Type B pancreatic cell (in vitro differentiated cells): ENCODE results near the gene JMJD7. TPM values are rescaled to one million over a fixed set of nuclear protein-coding genes. Genes with fewer than 3 reads are reported as not detected.

Experiments
- DNase-seq: peaks from one replicate; pipeline ENCODE4 v3.0.0; 2021; ENCODE audit warnings: mixed read lengths; ENCODE audit not compliant: unreplicated experiment; ENCODE audit errors: extremely low spot score
- H3K27ac Mint-ChIP-seq: 2 replicates; pipeline ENCODE4 v1.8.0; 2021; ENCODE audit warnings: mild to moderate bottlenecking, mixed read lengths
- H3K27me3 Mint-ChIP-seq: 2 replicates; pipeline ENCODE4 v1.8.0; 2021; ENCODE audit warnings: mixed read lengths
- H3K36me3 Mint-ChIP-seq: 2 replicates; pipeline ENCODE4 v1.8.0; 2021; ENCODE audit warnings: mixed read lengths
- H3K4me1 Mint-ChIP-seq: one replicate; pipeline ENCODE4 v1.8.0; 2021; ENCODE audit warnings: mixed read lengths; ENCODE audit not compliant: unreplicated experiment
- H3K4me3 Mint-ChIP-seq: 2 replicates; pipeline ENCODE4 v1.8.0; 2021; ENCODE audit warnings: mild to moderate bottlenecking, mixed read lengths
- H3K9me3 Mint-ChIP-seq: 2 replicates; pipeline ENCODE4 v1.8.0; 2021; ENCODE audit warnings: mixed read lengths
- CTCF ChIP-seq: fragments of 200-600 bp; sonication (generic); conservative IDR thresholded peaks from 2 replicates; pipeline ENCODE4 v1.5.0; 2021; ENCODE audit warnings: antibody characterized with exemption, mild to moderate bottlenecking
- total RNA-seq: library from RNA; stranded (reverse); gene quantifications from 2 replicates; pipeline ENCODE4 v1.2.1, GENCODE V29; 2021; ENCODE audit warnings: low replicate concordance

The JMJD7 gene
- total RNA-seq, 1 donor from 2014 or later: 29.0 TPM

DNA sequence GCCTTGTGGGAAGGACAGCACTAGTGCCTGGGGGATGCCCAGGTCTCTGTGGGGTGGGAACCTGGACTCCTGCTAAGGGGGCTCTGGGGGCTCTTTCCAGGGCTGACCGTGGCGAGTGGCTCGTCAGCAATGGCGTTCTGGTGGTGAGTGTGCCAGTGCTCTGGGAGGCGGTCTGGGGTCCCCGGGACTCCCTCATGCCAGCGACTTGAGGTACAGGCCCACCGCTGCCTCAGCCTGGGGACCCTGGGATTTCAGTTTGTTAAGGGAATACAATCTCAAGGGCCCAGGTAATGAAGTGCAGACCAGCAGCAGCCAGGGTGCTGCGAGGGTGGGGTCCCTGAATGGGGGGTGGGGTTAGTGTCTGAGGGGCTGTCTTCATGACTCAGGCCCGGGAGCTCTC, 13.2 kb downstream of the JMJD7 start:
- no peaks in the 10 kb centered on the region for H3K27me3 Mint-ChIP-seq
- H3K4me3 Mint-ChIP-seq: no peak overlapping the region
- H3K27ac Mint-ChIP-seq: peak overlapping the region; percentile 72
- TF ChIP-seq CTCF: no peak
- no peaks in the 10 kb centered on the region for H3K4me1 Mint-ChIP-seq
- no peak for DNase-seq
- peaks cover 4% of the 10 kb centered on the region for H3K36me3 Mint-ChIP-seq
- H3K9me3 Mint-ChIP-seq: no peaks in the 10 kb centered on the region

DNA sequence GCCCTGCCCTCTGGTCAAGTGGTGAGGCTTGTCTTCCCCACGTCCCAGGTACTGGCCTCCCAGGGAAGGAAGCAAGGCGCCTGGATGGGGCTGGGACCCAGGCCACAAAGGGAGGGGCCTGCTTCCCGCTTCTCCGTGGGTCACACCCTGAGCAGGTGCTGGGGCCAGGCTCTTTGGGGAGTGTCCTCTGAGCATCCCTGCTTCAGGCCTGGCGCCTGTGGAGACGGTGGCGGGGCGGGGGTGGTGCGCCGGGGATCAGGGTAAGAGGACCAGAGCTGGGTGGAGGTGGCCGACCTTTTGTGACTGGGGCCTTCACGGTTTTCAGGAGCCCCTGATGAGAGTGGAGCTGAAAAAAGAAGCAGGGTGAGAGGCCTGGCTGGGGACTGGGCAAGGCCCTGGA, 14.3 kb downstream of the JMJD7 start:
- H3K36me3 Mint-ChIP-seq: peaks cover 2% of the 10 kb centered on the region
- H3K4me1 Mint-ChIP-seq: no peaks in the 10 kb centered on the region
- no peaks in the 10 kb centered on the region for H3K9me3 Mint-ChIP-seq
- H3K4me3 Mint-ChIP-seq: no peak overlapping the region
- no peak overlapping the region for H3K27ac Mint-ChIP-seq
- H3K27me3 Mint-ChIP-seq: no peaks in the 10 kb centered on the region
- no peak for DNase-seq
- no peak for TF ChIP-seq CTCF

DNA sequence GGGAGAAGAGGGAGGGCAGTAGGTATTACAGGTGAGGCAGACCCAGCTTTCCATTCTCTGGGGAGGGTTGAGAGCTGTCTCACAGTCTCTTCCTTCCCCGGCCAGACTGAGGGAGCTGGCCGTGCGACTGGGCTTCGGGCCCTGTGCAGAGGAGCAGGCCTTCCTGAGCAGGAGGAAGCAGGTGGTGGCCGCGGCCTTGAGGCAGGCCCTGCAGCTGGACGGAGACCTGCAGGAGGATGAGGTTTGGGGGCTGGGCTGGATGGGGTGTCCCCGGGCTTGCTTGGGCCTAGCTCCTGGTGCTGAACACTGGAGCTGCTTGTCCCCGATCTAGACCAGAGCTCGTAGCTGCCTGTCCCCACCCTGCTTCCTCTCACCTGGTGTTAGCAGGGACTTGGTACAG, 15.7 kb downstream of the JMJD7 start:
- H3K9me3 Mint-ChIP-seq: no peaks in the 10 kb centered on the region
- no peak for DNase-seq
- H3K36me3 Mint-ChIP-seq: peaks cover 5% of the 10 kb centered on the region
- no peak overlapping the region for H3K27ac Mint-ChIP-seq
- no peak for TF ChIP-seq CTCF
- H3K27me3 Mint-ChIP-seq: no peaks in the 10 kb centered on the region
- no peaks in the 10 kb centered on the region for H3K4me1 Mint-ChIP-seq
- H3K4me3 Mint-ChIP-seq: no peak overlapping the region

DNA sequence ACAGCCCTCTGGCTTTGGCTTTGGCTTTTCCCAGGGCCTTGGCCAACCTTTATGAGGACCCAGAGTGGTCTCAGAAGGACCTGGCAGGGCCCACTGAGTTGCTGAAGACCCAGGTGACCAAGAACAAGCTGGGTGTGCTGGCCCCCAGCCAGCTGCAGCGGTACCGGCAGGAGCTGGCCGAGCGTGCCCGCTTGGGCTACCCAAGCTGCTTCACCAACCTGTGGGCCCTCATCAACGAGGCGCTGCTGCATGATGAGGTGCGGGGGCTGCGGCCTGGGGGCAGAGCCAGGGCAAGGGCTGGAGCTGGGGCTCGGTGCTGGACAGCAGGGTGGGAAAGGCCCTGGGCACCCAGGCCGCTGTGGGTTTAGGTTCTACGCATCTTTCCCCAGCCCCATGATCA, 16.9 kb downstream of the JMJD7 start:
- Mint-ChIP-seq H3K9me3 (no peaks in the 10 kb centered on the region), H3K4me3 (no peak overlapping the region)

DNA sequence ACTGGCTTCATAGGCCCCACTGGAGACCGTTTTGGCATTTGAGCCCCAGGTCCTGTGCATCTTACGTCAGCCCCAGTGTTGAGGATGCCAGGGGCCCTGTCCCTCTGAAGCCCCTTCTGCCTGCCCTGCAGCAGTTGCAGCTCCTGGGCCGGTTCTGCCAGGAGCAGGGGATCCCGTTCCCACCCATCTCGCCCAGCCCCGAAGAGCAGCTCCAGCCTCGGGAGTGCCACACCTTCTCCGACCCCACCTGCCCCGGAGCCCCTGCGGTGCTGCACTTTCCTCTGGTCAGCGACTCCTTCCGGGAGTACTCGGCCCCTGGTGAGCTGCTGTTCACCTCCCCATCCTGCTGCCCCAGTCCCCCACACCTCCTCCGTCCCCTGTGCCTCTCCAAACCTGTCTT, 19.3 kb downstream of the JMJD7 start:
- TF ChIP-seq CTCF: no peak
- Mint-ChIP-seq H3K9me3 (no peaks in the 10 kb centered on the region), H3K4me1 (no peaks in the 10 kb centered on the region), H3K36me3 (peaks cover 5% of the 10 kb centered on the region), H3K27me3 (no peaks in the 10 kb centered on the region), H3K4me3 (no peak overlapping the region), H3K27ac (no peak overlapping the region)
- DNase-seq: no peak

More for the DNA sequence above, 16.9 kb downstream of the JMJD7 start:
- Mint-ChIP-seq H3K4me1 (no peaks in the 10 kb centered on the region), H3K36me3 (peaks cover 5% of the 10 kb centered on the region), H3K27ac (no peak overlapping the region), H3K27me3 (no peaks in the 10 kb centered on the region)
- no peak for TF ChIP-seq CTCF
- no peak for DNase-seq

DNA sequence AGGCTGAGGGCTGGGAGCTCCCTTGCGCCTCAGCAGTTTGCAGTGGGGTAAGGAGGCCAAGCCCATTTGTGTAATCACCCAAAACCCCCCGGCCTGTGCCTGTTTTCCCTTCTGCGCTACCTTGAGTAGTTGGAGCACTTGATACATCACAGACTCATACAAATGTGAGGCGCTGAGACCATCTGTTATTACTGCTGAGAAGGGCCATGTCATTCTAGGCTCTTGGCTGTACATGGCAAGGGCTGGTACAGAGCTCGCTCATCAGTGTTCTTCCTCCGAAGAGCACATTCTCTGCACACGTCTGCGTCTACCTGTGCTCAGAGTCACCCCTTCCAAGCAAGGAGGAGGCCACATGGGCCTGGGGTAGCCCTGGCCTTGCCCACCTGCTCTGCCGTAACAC, 20.1 kb downstream of the JMJD7 start:
- H3K9me3 Mint-ChIP-seq: no peaks in the 10 kb centered on the region
- H3K4me1 Mint-ChIP-seq: no peaks in the 10 kb centered on the region
- H3K4me3 Mint-ChIP-seq: no peak overlapping the region
- DNase-seq: no peak
- no peaks in the 10 kb centered on the region for H3K27me3 Mint-ChIP-seq
- H3K36me3 Mint-ChIP-seq: peaks cover 5% of the 10 kb centered on the region
- no peak for TF ChIP-seq CTCF
- H3K27ac Mint-ChIP-seq: no peak overlapping the region
